Activated T-helper 1 cell treated with Interleukin-2 at 50 U/mL for 16 hours (primary cell): Measurements from ENCODE around the gene ZFYVE16.
"Not testable (repeated sequence)": the region's sequence is repeated elsewhere in the genome, so short reads cannot be mapped to it uniquely, and the experiment has no call there.

Experiments used
- DNase-seq: peaks from one replicate; pipeline ENCODE4 v3.0.0-alpha.2; 2020; ENCODE audit warnings: low read depth

Gene ZFYVE16

GRCh38 chr5:80487829-80488721 lies 80.2 kb downstream of the ZFYVE16 start, which contains the start of gene FAM151B:
Gene FAM151B, plus strand, starts transcription at chr5:80488100. Its CDS starts 24 bp downstream, at chr5:80488124.
- DNase-seq, result peak; percentile 60

- DNase-seq, result no peak
Observed at GRCh38 chr5:80491296-80491695, 83.4 kb downstream of the ZFYVE16 start.

- DNase-seq, result no peak
Observed at GRCh38 chr5:80492741-80493140, 84.9 kb downstream of the ZFYVE16 start.

GRCh38 chr5:80493443-80493842 lies 85.6 kb downstream of the ZFYVE16 start:
- DNase-seq, result not testable (repeated sequence)

GRCh38 chr5:80495891-80496290 lies 88.0 kb downstream of the ZFYVE16 start:
- no peak for DNase-seq

- DNase-seq, result no peak
Observed at GRCh38 chr5:80502800-80503199, 94.9 kb downstream of the ZFYVE16 start.

GRCh38 chr5:80503641-80504040 lies 95.8 kb downstream of the ZFYVE16 start:
- DNase-seq, result no peak

GRCh38 chr5:80504833-80505232 lies 97.0 kb downstream of the ZFYVE16 start:
- no peak for DNase-seq

- no peak for DNase-seq
Observed at GRCh38 chr5:80507663-80508062, 99.8 kb downstream of the ZFYVE16 start.

GRCh38 chr5:80508844-80509243 lies 101.0 kb downstream of the ZFYVE16 start:
- DNase-seq, result no peak

- no peak for DNase-seq
Observed at GRCh38 chr5:80509362-80509761, 101.5 kb downstream of the ZFYVE16 start.

GRCh38 chr5:80516826-80517225 lies 109.0 kb downstream of the ZFYVE16 start:
- DNase-seq, result no peak
